ENCODE results near the gene ACADSB. TPM values are rescaled to one million over a fixed set of nuclear protein-coding genes. Genes with fewer than 3 reads are reported as not detected.

ACADSB gene
- total RNA-seq, 1 donor, result 4.3 TPM

DNA sequence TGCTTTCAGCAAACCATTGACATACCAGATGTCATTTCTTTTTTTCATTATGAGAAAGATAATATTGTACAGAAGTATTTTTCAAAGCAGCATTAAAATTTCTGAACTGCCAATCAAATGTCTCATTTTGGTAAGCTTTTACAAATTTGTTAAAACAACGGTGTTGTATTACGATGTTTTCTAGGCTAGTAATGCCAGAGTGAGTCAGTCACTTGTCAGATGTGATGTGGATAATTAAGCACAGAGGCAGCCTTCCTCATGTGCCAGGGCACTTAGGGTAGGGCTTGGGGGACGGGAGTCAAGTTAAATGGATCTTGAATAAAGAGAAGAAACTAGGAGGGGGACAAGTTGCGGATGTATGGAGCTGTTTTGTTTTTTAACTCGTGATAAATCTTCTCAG lies 18.5 kb upstream of the ACADSB start:
- TF ChIP-seq, protein P1, sequence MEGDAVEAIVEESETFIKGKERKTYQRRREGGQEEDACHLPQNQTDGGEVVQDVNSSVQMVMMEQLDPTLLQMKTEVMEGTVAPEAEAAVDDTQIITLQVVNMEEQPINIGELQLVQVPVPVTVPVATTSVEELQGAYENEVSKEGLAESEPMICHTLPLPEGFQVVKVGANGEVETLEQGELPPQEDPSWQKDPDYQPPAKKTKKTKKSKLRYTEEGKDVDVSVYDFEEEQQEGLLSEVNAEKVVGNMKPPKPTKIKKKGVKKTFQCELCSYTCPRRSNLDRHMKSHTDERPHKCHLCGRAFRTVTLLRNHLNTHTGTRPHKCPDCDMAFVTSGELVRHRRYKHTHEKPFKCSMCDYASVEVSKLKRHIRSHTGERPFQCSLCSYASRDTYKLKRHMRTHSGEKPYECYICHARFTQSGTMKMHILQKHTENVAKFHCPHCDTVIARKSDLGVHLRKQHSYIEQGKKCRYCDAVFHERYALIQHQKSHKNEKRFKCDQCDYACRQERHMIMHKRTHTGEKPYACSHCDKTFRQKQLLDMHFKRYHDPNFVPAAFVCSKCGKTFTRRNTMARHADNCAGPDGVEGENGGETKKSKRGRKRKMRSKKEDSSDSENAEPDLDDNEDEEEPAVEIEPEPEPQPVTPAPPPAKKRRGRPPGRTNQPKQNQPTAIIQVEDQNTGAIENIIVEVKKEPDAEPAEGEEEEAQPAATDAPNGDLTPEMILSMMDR (IDR thresholded peaks at IDR 0.05; ENCODE audit: insufficient read depth, low read depth, low read length), result no peak
- no peak overlapping the region for H3K4me3 ChIP-seq (ENCODE audit: low read depth, low read length)
- DNase-seq (ENCODE audit: low read depth), result no peak

DNA sequence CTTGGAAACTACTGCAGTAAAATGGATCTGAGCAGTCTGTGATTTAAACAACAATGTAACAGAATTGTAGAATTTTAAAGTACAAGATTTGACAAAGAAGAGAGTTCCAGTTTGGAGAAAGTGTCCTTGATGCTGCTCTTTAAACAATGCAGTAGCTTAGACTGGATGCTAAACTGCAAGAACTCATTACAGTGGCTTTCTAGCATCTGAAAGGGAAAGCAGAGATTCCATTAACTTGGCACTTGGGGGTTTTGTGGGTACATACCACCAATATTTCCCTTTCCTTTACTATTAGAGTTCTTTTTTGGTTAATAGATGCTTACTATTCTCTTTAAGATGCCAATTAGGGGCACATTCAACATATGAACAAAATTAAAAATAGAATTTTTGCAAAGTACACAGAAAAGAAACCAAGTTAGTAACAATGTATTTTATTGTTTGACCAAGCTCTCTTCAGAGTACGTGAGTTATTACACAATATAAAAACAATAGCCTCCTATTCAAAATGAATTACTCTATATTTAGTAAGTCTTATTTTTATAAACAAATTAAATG lies 16.7 kb upstream of the ACADSB start:
- DNase-seq (ENCODE audit: low read depth), result no peak
- TF ChIP-seq, protein P1 (IDR thresholded peaks at IDR 0.05; ENCODE audit: insufficient read depth, low read depth, low read length), result no peak
- no peak overlapping the region for H3K4me3 ChIP-seq (ENCODE audit: low read depth, low read length)

DNA sequence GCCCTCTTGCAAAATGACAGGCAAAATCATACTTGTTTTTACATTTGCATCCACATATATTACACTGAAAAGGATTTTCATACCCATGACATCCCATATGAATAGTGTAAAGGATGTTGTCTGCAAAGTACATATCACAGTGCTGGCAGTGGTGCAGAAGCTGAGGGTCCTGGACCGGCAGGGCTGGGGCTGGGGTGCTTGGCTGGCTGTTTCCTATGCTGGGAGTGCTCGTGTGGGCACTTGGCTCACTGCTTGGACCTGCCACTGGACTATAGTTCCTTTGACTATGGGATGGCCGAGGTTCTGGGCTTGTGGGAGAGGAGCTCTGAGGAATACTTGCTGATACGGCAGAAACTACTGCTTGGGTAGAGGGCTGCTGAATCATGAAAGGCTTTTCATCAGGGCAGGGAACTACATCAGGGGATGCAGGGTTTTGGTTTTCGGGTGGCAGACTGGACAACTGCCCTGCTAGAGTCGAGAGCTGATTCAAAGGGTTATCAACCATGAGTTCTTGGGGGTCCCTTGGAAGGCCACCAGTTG lies 14.9 kb upstream of the ACADSB start:
- no peak for DNase-seq (ENCODE audit: low read depth)
- H3K4me3 ChIP-seq (ENCODE audit: low read depth, low read length), result no peak overlapping the region
- TF ChIP-seq, protein P1 (IDR thresholded peaks at IDR 0.05; ENCODE audit: insufficient read depth, low read depth, low read length), result no peak

DNA sequence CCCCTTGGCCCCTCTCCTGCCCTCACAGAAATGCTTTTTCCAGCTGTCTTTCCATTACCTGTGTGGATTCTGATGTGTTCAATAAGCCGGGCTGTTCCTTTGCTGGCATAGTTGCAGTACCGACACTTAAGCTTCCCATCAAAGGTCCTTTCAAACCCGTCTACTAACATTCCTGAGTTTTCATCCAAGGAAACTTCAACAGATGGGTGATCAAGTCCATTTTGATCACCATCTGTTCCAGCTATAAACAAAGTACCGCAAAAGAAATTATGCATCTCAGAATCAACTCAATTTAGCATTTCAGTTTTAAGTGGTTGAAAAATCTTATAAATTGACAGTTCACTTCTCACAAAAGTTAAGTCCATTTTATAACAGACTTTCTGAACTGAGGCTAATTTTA lies 12.9 kb upstream of the ACADSB start:
- no peak overlapping the region for H3K4me3 ChIP-seq (ENCODE audit: low read depth, low read length)
- TF ChIP-seq, protein P1 (IDR thresholded peaks at IDR 0.05; ENCODE audit: insufficient read depth, low read depth, low read length), result no peak
- no peak for DNase-seq (ENCODE audit: low read depth)

DNA sequence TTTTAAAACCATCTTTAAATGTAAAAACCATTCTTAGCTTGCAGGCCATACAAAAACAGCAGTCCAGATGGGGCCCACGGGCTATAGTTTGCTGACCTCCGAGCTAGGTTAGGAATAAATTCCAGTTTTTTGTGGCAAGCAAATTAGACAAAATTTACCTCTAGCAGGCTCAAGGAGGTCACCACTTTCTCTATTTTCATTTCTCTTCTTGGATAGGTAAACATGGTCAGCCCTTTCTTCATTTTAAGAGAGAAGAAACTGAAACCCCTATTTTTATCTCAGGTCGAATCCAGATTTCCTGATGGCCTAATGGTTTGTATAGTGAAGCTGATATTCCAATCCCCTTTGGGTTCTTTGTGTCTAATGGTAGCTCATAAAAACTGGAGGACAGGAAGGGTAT lies 10.9 kb upstream of the ACADSB start:
- H3K4me3 ChIP-seq (ENCODE audit: low read depth, low read length), result no peak overlapping the region
- no peak for DNase-seq (ENCODE audit: low read depth)
- TF ChIP-seq, protein P1 (IDR thresholded peaks at IDR 0.05; ENCODE audit: insufficient read depth, low read depth, low read length), result no peak

DNA sequence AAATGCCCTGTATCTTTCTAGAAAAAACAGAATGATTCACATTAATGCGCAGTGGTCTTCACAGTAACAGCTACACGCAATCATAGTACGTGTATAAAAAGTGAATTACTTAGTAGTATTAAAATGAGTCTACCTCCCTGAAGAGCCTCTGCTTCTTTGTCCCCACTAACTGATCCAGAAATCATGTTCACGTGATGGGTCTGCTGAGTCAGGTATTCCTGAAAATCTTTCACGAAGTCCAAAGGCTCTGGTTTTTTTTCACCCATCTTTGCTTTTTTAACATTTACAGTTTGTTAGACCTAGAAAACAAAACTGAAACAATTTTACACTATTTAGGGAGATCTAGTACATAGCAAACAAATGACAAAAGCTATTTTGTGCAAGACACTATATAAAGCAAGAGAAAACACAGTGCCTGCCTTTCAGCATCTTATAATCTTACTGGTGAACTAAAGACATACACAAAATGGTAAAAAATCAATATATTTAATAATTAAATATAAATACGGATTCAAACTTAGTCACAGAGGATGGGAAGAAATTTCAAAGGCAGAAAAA lies 10.4 kb upstream of the ACADSB start:
- TF ChIP-seq, protein P1 (IDR thresholded peaks at IDR 0.05; ENCODE audit: insufficient read depth, low read depth, low read length), result no peak
- no peak overlapping the region for H3K4me3 ChIP-seq (ENCODE audit: low read depth, low read length)

DNA sequence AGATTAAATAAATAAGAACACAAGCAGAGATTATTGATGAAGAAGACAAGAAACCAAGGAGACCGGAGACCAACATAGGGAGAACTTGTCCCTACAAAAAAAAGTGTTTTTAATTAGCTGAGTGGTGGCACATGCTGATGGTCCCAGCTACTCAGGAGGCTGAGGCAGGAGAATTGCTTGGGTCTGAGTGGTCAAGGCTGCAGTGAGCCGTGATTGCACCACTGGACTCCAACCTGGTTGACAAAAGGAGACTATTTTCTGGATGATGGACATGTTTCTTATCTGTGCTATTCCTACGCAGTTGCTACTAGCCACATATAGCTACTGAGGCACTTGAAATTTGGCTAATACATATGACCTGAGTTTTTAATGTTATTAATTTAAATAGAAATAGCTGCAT lies 9.9 kb upstream of the ACADSB start:
- no peak for DNase-seq (ENCODE audit: low read depth)
- TF ChIP-seq, protein P1 (IDR thresholded peaks at IDR 0.05; ENCODE audit: insufficient read depth, low read depth, low read length), result no peak
- H3K4me3 ChIP-seq (ENCODE audit: low read depth, low read length), result no peak overlapping the region

More for the DNA sequence above, 10.4 kb upstream of the ACADSB start:
- DNase-seq (ENCODE audit: low read depth), result no peak
